Measurements from ENCODE around the gene MRPL24. TPM values are rescaled to one million over a fixed set of nuclear protein-coding genes. Genes with fewer than 3 reads are reported as not detected.

MRPL24 gene
- total and polyA plus RNA-seq, 2 of the 13 experiments (the other 11 are each of a cell fraction or from before 2014, with no cell fraction given), result 38.1 to 42.9 TPM

GRCh38 chr1:156750711-156751450 lies 10.0 kb upstream of the MRPL24 start (continued):
- 0 out of 2 replicates have a peak, but pooled peaks have one; percentile 60 for TF ChIP-seq SNAPC4 (CRISPR knock-in tag; IDR thresholded peaks at IDR 0.05)
- TF ChIP-seq ZNF562 (CRISPR knock-in tag; IDR thresholded peaks at IDR 0.05; ENCODE audit: borderline replicate concordance), result 0 out of 2 replicates have a peak, but pooled peaks have one; percentile 10
- TF ChIP-seq ZNF660 (CRISPR knock-in tag; IDR thresholded peaks at IDR 0.05; ENCODE audit: borderline replicate concordance, low read depth), result no peak
- TF ChIP-seq SIX1 (CRISPR knock-in tag; IDR thresholded peaks at IDR 0.05; ENCODE audit: borderline replicate concordance), result no peak
- peak in 1 of 2 experiments; percentile 10; a peak in 1 of 4 replicates for TF ChIP-seq EP300 (IDR thresholded peaks at IDR 0.05; ENCODE audit: low read depth in 2 of 2, low read length in 2 of 2)
- no peak for TF ChIP-seq EP300 (CRISPR knock-in tag; IDR thresholded peaks at IDR 0.05; ENCODE audit: borderline replicate concordance)
- TF ChIP-seq ZNF616 (CRISPR knock-in tag; IDR thresholded peaks at IDR 0.05; ENCODE audit: low read depth), result no peak
- 0 out of 2 replicates have a peak, but pooled peaks have one; percentile 56 for TF ChIP-seq ZNF205 (CRISPR knock-in tag; IDR thresholded peaks at IDR 0.05)
- no peak for TF ChIP-seq IRF2 (CRISPR knock-in tag; IDR thresholded peaks at IDR 0.05)
- peak; percentile 63 for TF ChIP-seq SRSF1 (optimal IDR thresholded peaks at IDR 0.05; ENCODE audit: low read depth, low read length)
- peak; percentile 51 for TF ChIP-seq KMT2B (CRISPR knock-in tag; IDR thresholded peaks at IDR 0.05)
- peak; percentile 40; the same call in 1 of the 2 replicates for TF ChIP-seq POLR2AphosphoS5 (IDR thresholded peaks at IDR 0.05; ENCODE audit: low read depth, low read length)
- no peak for TF ChIP-seq ZBTB44 (CRISPR knock-in tag; IDR thresholded peaks at IDR 0.05)
- peak; percentile 49; the same call in 1 of the 2 replicates for TF ChIP-seq YEATS4 (CRISPR knock-in tag; IDR thresholded peaks at IDR 0.05; ENCODE audit: borderline replicate concordance)
- 0 out of 2 replicates have a peak, but pooled peaks have one; percentile 15 for TF ChIP-seq MEIS2 (CRISPR knock-in tag; IDR thresholded peaks at IDR 0.05)
- peak; percentile 13 for TF ChIP-seq ZEB1 (IDR thresholded peaks at IDR 0.05; ENCODE audit: insufficient replicate concordance, low read depth)
- 0 out of 2 replicates have a peak, but pooled peaks have one; percentile 47 for TF ChIP-seq AHR (CRISPR knock-in tag; IDR thresholded peaks at IDR 0.05)
- TF ChIP-seq RBFOX2 (IDR thresholded peaks at IDR 0.05; ENCODE audit: low read depth, low read length), result peak; percentile 64; the same call in 1 of the 2 replicates
- peak; percentile 74; the same call in 1 of the 2 replicates for TF ChIP-seq CEBPB (IDR thresholded peaks at IDR 0.05; ENCODE audit: borderline replicate concordance, low read depth, low read length)
- no peak for TF ChIP-seq REXO4 (CRISPR knock-in tag; IDR thresholded peaks at IDR 0.05; ENCODE audit: borderline replicate concordance)
- TF ChIP-seq TFDP2 (CRISPR knock-in tag; IDR thresholded peaks at IDR 0.05), result no peak
- no peak for TF ChIP-seq TEAD2 (CRISPR knock-in tag; IDR thresholded peaks at IDR 0.05)
- peak; percentile 51; the same call in 1 of the 2 replicates for TF ChIP-seq GABPB1 (CRISPR knock-in tag; IDR thresholded peaks at IDR 0.05)

Data from HepG2 (cell line).